ENCODE data around the gene GRM8.

Gene GRM8

GRCh38 chr7:126411032-126411820 lies 841.5 kb downstream of the GRM8 start:
- no peak for DNase-seq

GRCh38 chr7:126403040-126403439 lies 849.7 kb downstream of the GRM8 start:
- no peak for DNase-seq

GRCh38 chr7:126401918-126402317 lies 850.8 kb downstream of the GRM8 start:
- no peak for DNase-seq

- no peak for DNase-seq
These were observed 853.8 kb downstream of the GRM8 start for GRCh38 chr7:126398851-126399529.

GRCh38 chr7:126398285-126398684 lies 854.5 kb downstream of the GRM8 start:
- no peak for DNase-seq

GRCh38 chr7:126394406-126394805 lies 858.3 kb downstream of the GRM8 start:
- no peak for DNase-seq

All from stimulated activated CD4-positive, alpha-beta T cell treated with anti-CD3 and anti-CD28 coated beads, Interleukin-4, amount 100 ng/mL, for 4 hours (primary cell).